ENCODE measurements around the gene MOB2. TPM values are rescaled to one million over a fixed set of nuclear protein-coding genes. Genes with fewer than 3 reads are reported as not detected.
"Not testable (repeated sequence)": the region's sequence is repeated elsewhere in the genome, so short reads cannot be mapped to it uniquely, and the experiment has no call there.

MOB2 gene
- total and polyA plus RNA-seq, 11 donors, result 27.4 to 61.1 (median 44.7) TPM

- no peaks in the 10 kb centered on the region for H3K27me3 ChIP-seq
- H3K27ac ChIP-seq, result peak overlapping the region in 3 of 12 donors; percentile 4 to 22 (median 6)
- intact Hi-C loops (cut with DNase I), result loop anchor here in 9 of 10 donors (2.0 to 10.0 kb wide), 8 partner anchors 36 to 313 kb away; partner anchors contain the start of genes TOLLIP (in 2 of the 9) and BRSK2 (in 1 of the 9)
- ATAC-seq, result peak in 1 of 4 donors; percentile 50
- no peak overlapping the region for H3K4me3 ChIP-seq
- WGBS, 4 donors, result 63 to 74% (median 69%) methylated on average over 23 of the region's 23 CpGs
- H3K4me1 ChIP-seq, result peaks cover 15 to 75% (median 59%) of the 10 kb centered on the region in 12 donors
- DNase-seq, result peak in 1 of 5 donors; percentile 38
- peaks cover 0 to 7% (median 0%) of the 10 kb centered on the region in 9 donors for H3K36me3 ChIP-seq
- TF ChIP-seq POLR2A (IDR thresholded peaks at IDR 0.05) (no peak), CTCF (IDR thresholded peaks at IDR 0.05) (no peak)
- no peaks in the 10 kb centered on the region for H3K9me3 ChIP-seq
Measured at GRCh38 chr11:1513326-1514296, 27.0 kb upstream of the MOB2 start.

GRCh38 chr11:1512531-1513258 lies 26.1 kb upstream of the MOB2 start:
- intact Hi-C loops (cut with DNase I), result loop anchor here in 8 of 10 donors (5.0 to 10.0 kb wide), 6 partner anchors 35 to 248 kb away; partner anchors contain the start of genes TOLLIP (in 2 of the 8) and BRSK2 (in 1 of the 8)
- not testable (repeated sequence) for H3K9me3 ChIP-seq, ATAC-seq, H3K27ac ChIP-seq, H3K4me3 ChIP-seq, H3K36me3 ChIP-seq, H3K27me3 ChIP-seq
- 61 to 77% (median 68%) methylated on average over 7 to 9 of the region's 9 CpGs for WGBS, 4 donors
- peaks cover 23 to 77% (median 67%) of the 10 kb centered on the region in 12 donors for H3K4me1 ChIP-seq
- DNase-seq, result peak in 1 of 5 donors; percentile 11

DNA sequence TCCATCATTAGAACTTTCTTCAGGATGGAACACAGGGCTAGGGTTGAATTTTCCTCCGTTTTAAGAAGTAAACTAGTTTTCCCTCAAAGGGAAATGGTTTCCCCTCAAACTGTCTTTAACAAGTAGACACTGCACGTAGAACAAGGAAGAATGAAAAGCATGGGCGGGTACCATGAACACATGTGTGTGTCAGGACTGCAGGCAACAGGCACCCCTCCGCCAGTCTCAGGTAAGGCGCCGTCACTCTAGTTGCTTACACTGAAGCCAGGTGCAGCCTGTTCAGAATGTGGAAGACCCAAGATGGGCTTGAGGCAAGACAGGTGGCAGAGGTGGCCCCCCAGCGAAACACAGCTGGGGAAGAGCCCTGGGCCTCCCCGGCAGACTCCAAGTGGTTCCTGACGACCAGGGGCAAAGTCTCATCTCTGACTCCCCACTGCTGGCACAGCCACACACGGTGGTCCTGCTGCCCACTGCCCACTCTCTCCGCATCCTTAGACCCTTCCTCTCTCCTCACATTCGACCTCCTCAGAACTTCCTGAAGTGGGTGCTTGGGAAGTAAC lies 25.4 kb upstream of the MOB2 start:
- no peak overlapping the region for H3K27ac ChIP-seq
- DNase-seq, result peak in 1 of 5 donors; percentile 32
- peaks cover 29 to 79% (median 69%) of the 10 kb centered on the region in 12 donors for H3K4me1 ChIP-seq
- no peak for ATAC-seq
- intact Hi-C loops (cut with DNase I), result loop anchor here in 8 of 10 donors (2.0 to 10.0 kb wide), 7 partner anchors 35 to 247 kb away; partner anchors contain the start of genes TOLLIP (in 2 of the 8) and BRSK2 (in 1 of the 8)
- 84 to 88% (median 87%) methylated on average over 12 of the region's 12 CpGs for WGBS, 4 donors
- no peaks in the 10 kb centered on the region for H3K9me3 ChIP-seq
- TF ChIP-seq CTCF (IDR thresholded peaks at IDR 0.05) (no peak), POLR2A (IDR thresholded peaks at IDR 0.05) (no peak)
- H3K27me3 ChIP-seq, result no peaks in the 10 kb centered on the region
- H3K36me3 ChIP-seq, result peaks cover 0 to 7% (median 0%) of the 10 kb centered on the region in 9 donors
- no peak overlapping the region for H3K4me3 ChIP-seq

DNA sequence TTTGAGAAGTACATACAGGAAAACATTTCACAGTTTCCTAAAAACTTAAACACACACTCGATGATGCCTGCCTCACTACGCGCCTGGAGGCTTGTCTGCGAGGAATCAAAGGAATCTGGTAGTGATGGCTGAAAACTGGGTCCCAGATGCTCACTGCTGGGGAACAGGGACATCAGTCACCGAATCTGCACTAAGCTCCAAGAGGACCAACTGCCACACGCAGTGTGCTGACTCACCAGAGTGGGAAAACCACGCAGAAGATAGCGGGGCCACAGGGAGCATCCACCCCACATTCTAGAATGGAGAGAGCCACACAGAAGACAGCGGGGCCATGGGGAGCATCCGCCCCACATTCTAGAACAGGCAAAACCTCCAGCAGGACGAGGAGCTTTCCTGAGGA lies 24.3 kb upstream of the MOB2 start:
- TF ChIP-seq POLR2A (IDR thresholded peaks at IDR 0.05) (no peak), CTCF (IDR thresholded peaks at IDR 0.05) (no peak)
- WGBS, 4 donors, result 84 to 89% (median 86%) methylated on average over 11 of the region's 11 CpGs
- H3K27me3 ChIP-seq, result no peaks in the 10 kb centered on the region
- no peak overlapping the region for H3K4me3 ChIP-seq
- no peaks in the 10 kb centered on the region for H3K9me3 ChIP-seq
- DNase-seq, result peak in 1 of 5 donors; percentile 18
- peaks cover 32 to 79% (median 69%) of the 10 kb centered on the region in 12 donors for H3K4me1 ChIP-seq
- intact Hi-C loops (cut with DNase I), result loop anchor here in 8 of 10 donors (2.0 to 10.0 kb wide), 7 partner anchors 34 to 246 kb away; partner anchors contain the start of genes TOLLIP (in 2 of the 8) and BRSK2 (in 1 of the 8)
- no peak for ATAC-seq
- H3K36me3 ChIP-seq, result peaks cover 0 to 7% (median 0%) of the 10 kb centered on the region in 9 donors
- no peak overlapping the region for H3K27ac ChIP-seq

- not testable (repeated sequence) for ATAC-seq, DNase-seq, H3K27ac ChIP-seq, H3K27me3 ChIP-seq, H3K4me3 ChIP-seq, H3K9me3 ChIP-seq, H3K36me3 ChIP-seq
- intact Hi-C loops (cut with DNase I), result loop anchor here in 8 of 10 donors (2.0 to 10.0 kb wide), 7 partner anchors 33 to 246 kb away; partner anchors contain the start of genes TOLLIP (in 2 of the 8) and BRSK2 (in 1 of the 8)
- H3K4me1 ChIP-seq, result peaks cover 31 to 79% (median 63%) of the 10 kb centered on the region in 12 donors
- 71 to 95% (median 73%) methylated on average over 4 to 15 of the region's 18 CpGs for WGBS, 4 donors
Measured at GRCh38 chr11:1510351-1510750, 23.8 kb upstream of the MOB2 start.
